ENCODE data around the gene AFDN.

AFDN gene

GRCh38 chr6:167839755-167840154 is 13.0 kb downstream of the AFDN start:
- no peak for DNase-seq (ENCODE audit: low spot score)

- DNase-seq (ENCODE audit: low spot score) = no peak
These were observed 13.4 kb downstream of the AFDN start for GRCh38 chr6:167840160-167840525.

DNA sequence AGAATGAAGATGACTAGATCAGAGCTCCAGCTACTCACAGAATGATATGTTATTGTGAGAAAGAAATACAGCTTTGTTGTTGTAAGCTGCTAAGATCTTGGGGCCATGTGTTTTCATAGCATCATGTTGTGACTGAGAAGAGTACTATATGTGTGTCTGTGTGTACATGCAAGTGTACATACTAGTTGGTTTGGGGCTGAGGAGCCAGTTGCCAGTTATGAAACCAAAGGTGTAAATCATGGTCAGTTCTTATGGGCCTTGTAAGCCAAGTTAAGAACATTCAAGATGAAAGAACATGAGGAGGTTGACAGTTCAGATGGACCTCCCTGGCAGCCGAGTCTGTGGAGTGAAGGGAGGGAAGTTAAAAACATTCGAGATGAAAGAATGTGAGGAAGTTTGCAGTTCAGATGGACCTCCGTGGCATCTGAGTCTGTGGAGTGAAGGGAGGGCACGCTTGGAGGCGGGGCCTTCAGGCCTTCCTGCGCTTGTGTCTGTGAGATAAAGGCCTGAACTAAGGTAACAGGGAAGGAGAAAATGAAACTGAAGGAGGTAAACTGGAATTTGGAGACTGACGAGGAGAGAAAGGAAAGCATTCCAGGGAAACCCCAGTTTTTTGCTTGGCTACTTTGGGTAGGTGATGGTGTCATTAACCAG is 13.9 kb downstream of the AFDN start:
- DNase-seq (ENCODE audit: low spot score) = no peak

- no peak for DNase-seq (ENCODE audit: low spot score)
These were observed 15.3 kb downstream of the AFDN start for GRCh38 chr6:167841981-167842380.

GRCh38 chr6:167842457-167842856 is 15.7 kb downstream of the AFDN start:
- DNase-seq (ENCODE audit: low spot score) = no peak

- no peak for DNase-seq (ENCODE audit: low spot score)
These were observed 16.3 kb downstream of the AFDN start for GRCh38 chr6:167843023-167843422.

DNA sequence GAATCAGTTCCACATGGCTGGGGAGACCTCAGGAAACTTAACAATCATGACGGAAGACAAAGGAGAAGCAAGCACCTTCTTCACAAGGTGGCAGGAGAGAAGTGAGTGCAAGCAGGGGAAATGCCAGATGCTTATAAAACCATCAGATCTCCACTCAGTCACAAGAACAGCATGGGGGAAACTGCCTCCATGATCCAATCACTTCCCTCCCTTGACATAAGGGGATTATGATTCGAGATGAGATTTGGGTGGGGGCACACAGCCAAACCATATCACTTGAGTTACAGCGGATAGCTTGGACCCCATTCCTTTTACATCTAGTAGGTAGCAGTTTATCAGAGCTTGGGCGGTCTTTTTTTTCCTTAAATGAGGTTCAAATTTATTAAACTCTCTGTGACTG is 19.1 kb downstream of the AFDN start:
- DNase-seq (ENCODE audit: low spot score) = no peak

- no peak for DNase-seq (ENCODE audit: low spot score)
These were observed 20.4 kb downstream of the AFDN start for GRCh38 chr6:167846997-167847606.

DNA sequence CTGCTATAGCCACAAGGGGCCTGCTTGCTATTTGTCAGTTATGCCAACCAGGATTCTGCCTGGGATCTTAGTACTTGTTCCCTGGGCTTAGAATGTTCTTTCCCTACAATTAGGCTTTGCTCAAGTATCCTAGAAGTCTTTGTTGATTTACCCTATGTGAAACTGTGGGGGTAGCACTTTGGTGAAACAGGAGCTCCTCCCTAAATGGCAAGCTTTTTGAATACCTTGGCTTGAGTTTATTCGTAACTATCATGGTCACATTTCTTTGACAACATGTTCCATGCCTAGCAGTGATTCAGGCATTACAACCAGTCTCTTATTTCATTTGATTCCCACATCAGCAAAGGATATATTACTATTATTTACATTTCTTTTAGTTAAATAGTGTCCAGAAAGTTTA is 21.2 kb downstream of the AFDN start:
- DNase-seq (ENCODE audit: low spot score) = no peak

- DNase-seq (ENCODE audit: low spot score) = no peak
These were observed 22.1 kb downstream of the AFDN start for GRCh38 chr6:167848783-167849182.

DNA sequence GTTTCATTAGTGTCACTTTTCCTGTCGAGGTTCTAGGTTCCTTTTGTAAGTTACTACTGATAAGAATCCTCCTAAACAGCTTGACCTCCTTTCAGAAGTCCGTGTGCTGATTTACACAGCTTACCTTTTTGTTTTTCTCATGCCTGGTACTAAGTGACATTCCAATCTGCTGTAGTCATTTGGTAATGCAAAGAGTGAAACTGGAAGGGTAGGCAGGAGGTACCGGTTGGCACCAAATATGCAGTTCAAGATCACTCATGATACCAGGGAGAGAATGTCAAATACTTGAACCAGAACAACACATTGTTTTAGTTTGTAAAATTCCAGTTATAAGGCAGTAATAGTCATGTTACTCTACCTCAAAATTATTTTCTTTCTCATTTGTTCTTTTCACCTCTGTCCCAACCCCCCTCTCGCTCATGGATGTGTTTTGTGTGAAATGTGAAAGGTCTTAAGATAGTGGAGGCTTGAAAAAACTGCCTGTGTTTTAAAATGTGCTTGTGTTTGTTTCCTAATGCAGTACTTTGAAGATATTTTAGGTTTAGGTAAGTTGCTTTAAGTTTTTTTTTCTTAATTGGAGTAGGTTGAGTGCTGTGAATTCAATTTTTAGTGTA is 23.2 kb downstream of the AFDN start:
- peak; percentile 41 for DNase-seq (ENCODE audit: low spot score)

GRCh38 chr6:167850782-167851181 is 24.1 kb downstream of the AFDN start:
- DNase-seq (ENCODE audit: low spot score) = no peak

GRCh38 chr6:167851370-167851952 is 24.8 kb downstream of the AFDN start:
- no peak for DNase-seq (ENCODE audit: low spot score)

DNA sequence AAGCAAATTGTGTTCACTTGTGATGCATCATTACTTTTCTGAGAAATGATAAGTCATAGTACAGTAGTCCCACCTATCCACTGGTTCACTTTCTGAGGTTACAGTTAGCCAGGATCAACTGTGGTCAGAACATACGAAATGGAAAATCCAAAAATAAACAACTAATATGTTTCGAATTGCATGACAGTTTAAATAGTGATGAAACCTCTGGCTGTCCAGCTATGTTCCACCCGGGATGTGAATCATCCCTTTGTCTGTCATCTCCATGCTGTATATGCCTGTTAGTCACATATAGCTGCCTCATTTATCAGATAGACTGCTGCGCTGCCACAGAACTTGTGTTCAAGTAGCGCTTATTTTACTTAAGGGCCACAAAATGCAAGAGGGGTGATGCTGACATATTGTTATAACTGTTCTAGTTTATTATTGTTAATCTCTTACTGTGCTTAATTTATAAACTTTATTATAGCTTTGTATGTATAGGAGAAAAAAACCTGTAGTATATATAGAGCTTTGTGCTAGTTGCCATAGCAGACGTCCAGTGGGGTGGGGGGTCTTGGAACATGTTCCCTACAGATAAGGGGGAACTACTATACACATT is 29.2 kb downstream of the AFDN start:
- no peak for DNase-seq (ENCODE audit: low spot score)

- no peak for DNase-seq (ENCODE audit: low spot score)
These were observed 29.8 kb downstream of the AFDN start for GRCh38 chr6:167856474-167856873.

DNA sequence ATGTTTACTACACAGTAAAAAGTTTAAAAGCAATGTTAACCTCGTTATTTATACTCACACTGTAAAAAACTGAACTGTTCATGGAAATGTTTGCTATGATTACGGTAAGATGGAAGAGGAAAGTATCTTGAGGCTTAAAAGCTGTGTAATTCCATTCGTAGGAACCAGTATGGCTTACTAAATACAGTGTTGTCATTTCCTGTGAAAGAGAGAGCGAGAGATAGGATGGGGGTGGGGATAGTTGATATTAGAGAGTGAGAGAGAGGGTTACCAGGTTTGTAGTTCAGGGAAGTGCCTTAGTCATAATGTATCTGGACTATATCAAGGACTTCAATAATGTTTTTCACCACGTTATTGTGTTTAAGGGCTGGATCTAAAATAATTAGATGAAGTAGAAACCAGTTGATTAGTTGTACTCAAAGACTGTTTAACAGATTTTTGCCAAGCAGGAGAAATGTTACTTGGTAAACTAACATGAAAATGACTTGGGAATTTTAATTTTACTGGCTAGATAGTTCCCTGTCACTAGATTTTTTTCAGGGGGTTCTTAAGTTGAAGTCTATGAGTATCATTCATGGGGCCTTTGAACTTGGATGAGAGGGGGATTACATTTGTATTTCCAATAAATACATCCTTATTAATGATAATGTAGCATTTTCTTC is 30.4 kb downstream of the AFDN start:
- no peak for DNase-seq (ENCODE audit: low spot score)

- DNase-seq (ENCODE audit: low spot score) = no peak
These were observed 31.4 kb downstream of the AFDN start for GRCh38 chr6:167858086-167858591.

GRCh38 chr6:167858842-167859664 is 32.3 kb downstream of the AFDN start:
- DNase-seq (ENCODE audit: low spot score) = no peak

DNA sequence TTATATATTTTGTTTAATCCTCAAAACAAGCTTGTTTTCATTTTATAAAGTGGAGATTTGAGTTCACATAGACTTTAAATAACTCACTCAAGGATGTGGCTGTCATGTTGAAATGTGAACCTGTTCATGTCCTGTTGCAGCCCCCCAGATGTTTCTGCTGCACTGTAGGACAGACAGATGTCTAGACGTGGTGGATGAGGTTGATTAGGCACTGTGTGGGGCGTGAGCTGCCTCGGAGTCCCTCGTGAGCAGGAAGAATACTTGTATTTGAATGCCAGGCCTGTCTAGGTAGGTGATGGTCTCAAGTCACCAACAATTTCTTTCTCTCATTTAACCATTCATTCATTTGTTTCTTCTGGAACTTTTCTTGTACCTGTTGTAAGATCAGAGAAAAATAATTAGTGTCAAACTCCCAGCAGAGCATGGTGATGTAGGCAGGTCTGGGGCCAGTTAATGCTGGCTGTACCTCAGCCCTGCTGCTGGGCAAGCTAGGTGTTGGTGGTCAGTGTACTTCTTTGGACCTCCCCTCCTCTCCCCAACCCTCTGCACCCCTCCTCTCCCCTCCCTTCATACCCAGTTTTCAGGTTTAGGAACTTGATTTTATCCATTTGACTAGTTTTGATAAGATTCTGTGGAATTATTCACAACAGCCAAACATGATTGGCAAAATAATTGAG is 34.0 kb downstream of the AFDN start:
- no peak for DNase-seq (ENCODE audit: low spot score)

GRCh38 chr6:167861424-167861823 is 34.7 kb downstream of the AFDN start:
- no peak for DNase-seq (ENCODE audit: low spot score)

- DNase-seq (ENCODE audit: low spot score) = no peak
These were observed 37.2 kb downstream of the AFDN start for GRCh38 chr6:167863897-167864296.
